HUES6 (cell line): ENCODE measurements around the gene GLTP.
"Not testable (repeated sequence)": the region's sequence is repeated elsewhere in the genome, so short reads cannot be mapped to it uniquely, and the experiment has no call there.

Source experiments
- H3K27ac ChIP-seq: 2 replicates; pipeline ENCODE4 v1.7.0; 2013; ENCODE audit warnings: low read depth, mild to moderate bottlenecking, low read length, inconsistent platforms
- H3K27me3 ChIP-seq: 2 replicates; pipeline ENCODE4 v1.6.1; 2013; ENCODE audit warnings: low read length; ENCODE audit not compliant: control insufficient read depth, insufficient read depth
- H3K36me3 ChIP-seq: 2 replicates; pipeline ENCODE4 v1.6.1; 2013; ENCODE audit warnings: low read length; ENCODE audit not compliant: control insufficient read depth, insufficient read depth
- H3K4me1 ChIP-seq: 2 replicates; pipeline ENCODE4 v1.6.1; 2013; ENCODE audit warnings: low read length; ENCODE audit not compliant: control insufficient read depth, insufficient read depth
- H3K4me3 ChIP-seq: 2 replicates; pipeline ENCODE4 v1.5.1; 2013; ENCODE audit warnings: low read depth, low read length
- H3K9ac ChIP-seq: one replicate; pipeline ENCODE4 v1.6.1; 2013; ENCODE audit warnings: mild to moderate bottlenecking, low read length
- H3K9me3 ChIP-seq: 2 replicates; pipeline ENCODE4 v1.6.1; 2013; ENCODE audit warnings: low read depth, low read length; ENCODE audit not compliant: control insufficient read depth, insufficient read depth

GLTP gene

GRCh38 chr12:109900752-109901580, 20.6 kb upstream of the GLTP start:
- H3K4me1 ChIP-seq, result peaks cover 19% of the 10 kb centered on the region
- peak overlapping the region; percentile 68 for H3K4me3 ChIP-seq
- no peaks in the 10 kb centered on the region for H3K9me3 ChIP-seq
- H3K27me3 ChIP-seq, result peaks cover 82% of the 10 kb centered on the region
- H3K27ac ChIP-seq, result peak overlapping the region; percentile 30; the same call in 1 of the 2 replicates
- H3K9ac ChIP-seq, result peak overlapping the region; percentile 76
- peaks cover 33% of the 10 kb centered on the region for H3K36me3 ChIP-seq

DNA sequence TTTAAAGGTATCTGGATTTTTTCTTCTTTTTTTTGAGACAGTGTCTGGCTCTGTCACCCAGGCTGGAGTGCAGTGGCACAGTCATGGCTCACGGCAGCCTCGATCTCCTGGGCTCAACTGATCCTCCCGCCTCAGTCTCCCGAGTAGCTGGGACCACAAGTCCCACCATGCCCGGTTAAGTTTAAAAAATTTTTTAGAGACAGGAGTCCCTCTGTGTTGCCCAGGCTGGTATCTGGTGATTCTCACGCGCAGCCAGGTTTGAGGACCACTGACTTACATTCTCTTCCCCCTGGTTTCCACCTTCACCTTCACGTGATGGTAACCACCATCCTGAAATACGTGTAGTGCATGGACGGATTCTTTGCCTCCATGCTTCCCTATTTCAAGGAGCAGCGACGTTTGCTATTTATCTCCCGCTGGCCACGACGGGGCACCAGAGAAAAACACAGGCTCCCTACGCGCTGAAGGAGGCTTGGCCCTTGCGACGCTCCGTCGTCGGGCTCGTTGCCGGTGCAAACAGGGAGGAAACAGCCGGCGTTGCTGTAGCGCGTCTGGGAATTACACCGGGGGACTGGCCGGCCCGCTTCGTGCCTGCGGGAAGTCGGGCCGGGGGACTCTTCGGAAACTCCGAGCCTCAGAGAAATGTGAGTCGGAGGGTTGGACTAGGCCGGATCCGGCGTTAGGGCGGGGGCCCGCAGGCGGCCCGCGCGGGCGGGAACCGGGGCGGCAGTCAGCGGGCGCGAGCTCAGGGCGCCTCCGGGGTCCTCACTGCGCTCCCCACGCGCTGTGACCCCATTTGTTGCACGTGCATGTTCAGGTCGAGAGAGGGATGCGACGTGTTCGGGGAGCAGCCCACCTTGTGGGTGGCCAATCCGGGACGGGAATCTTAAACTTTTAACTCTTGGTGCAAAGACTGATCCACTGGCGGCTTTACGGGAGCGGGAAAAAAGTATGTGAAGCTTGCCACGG, 19.7 kb upstream of the GLTP start, which contains the start of gene TCHP:
TSS of gene TCHP (plus strand) at position 492 of the 969 bp plus-strand sequence. CDS start 2,753 bp downstream, outside the sequence.
- no peaks in the 10 kb centered on the region for H3K9me3 ChIP-seq
- H3K4me3 ChIP-seq, result peak within 1 kb of the TSS; percentile 68
- peak within 1 kb of the TSS; percentile 76 for H3K9ac ChIP-seq
- peaks cover 25% of the 10 kb centered on the region for H3K4me1 ChIP-seq
- peaks cover 81% of the 10 kb centered on the region for H3K27me3 ChIP-seq
- peak within 1 kb of the TSS; percentile 55; the same call in 1 of the 2 replicates for H3K27ac ChIP-seq
- H3K36me3 ChIP-seq, result peaks cover 24% of the 10 kb centered on the region

- not testable (repeated sequence) for H3K9ac ChIP-seq, H3K4me3 ChIP-seq, H3K9me3 ChIP-seq, H3K27ac ChIP-seq
- Histone ChIP-seq H3K27me3 (peaks cover 74% of the 10 kb centered on the region), H3K36me3 (peaks cover 17% of the 10 kb centered on the region), H3K4me1 (peaks cover 27% of the 10 kb centered on the region)
Observed at GRCh38 chr12:109899345-109899744, 19.0 kb upstream of the GLTP start.

- Histone ChIP-seq H3K27me3 (peaks cover 59% of the 10 kb centered on the region), H3K4me3 (no peak overlapping the region), H3K9me3 (no peaks in the 10 kb centered on the region), H3K36me3 (no peaks in the 10 kb centered on the region), H3K4me1 (peaks cover 21% of the 10 kb centered on the region), H3K27ac (no peak overlapping the region), H3K9ac (no peak overlapping the region)
Observed at GRCh38 chr12:109897029-109897428, 16.7 kb upstream of the GLTP start.

- Histone ChIP-seq H3K4me3 (no peak overlapping the region), H3K27me3 (peaks cover 56% of the 10 kb centered on the region), H3K9ac (no peak overlapping the region), H3K27ac (no peak overlapping the region), H3K9me3 (no peaks in the 10 kb centered on the region), H3K4me1 (peaks cover 13% of the 10 kb centered on the region), H3K36me3 (no peaks in the 10 kb centered on the region)
Observed at GRCh38 chr12:109896188-109896587, 15.8 kb upstream of the GLTP start.

- no peaks in the 10 kb centered on the region for H3K36me3 ChIP-seq
- 0 out of 2 replicates have a peak, but pooled peaks cover 7% of the 10 kb centered on the region for H3K4me1 ChIP-seq
- no peaks in the 10 kb centered on the region for H3K9me3 ChIP-seq
- no peak overlapping the region for H3K9ac ChIP-seq
- no peak overlapping the region for H3K27ac ChIP-seq
- H3K4me3 ChIP-seq, result no peak overlapping the region
- H3K27me3 ChIP-seq, result peaks cover 54% of the 10 kb centered on the region
Observed at GRCh38 chr12:109894939-109895338, 14.6 kb upstream of the GLTP start.

DNA sequence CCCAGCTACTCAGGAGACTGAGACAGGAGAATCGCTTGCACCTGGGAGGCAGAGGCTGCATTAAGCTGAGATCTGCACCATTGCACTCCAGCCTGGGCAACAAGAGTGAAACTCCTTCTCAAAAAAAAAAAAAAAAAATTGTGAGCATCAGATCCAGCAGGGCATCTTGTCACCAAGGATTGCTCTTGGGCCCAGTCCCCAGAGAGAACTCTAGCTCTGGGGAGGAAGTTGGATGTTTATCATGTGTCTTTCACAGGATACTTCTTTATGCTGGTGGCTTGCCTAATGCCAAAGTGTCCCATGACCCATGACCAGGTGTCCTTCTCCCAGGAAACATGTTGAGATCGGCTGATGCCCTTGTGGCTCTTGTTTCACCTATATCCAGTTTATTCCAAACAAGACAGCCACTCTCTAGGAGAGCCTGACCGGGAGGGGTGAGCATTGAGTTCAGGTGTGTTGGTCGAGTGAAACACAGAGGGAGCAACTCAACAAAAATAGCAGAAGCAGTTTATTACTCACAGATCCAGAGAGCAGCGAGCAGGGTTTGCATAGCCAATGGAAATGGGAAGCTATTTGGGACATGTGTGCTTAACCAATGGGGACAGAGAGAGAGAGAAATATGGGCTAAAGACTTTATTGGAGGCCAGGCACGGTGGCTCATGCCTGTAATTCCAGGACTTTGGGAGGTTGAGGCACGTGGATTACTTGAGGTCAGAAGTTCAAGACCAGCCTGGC, 13.1 kb upstream of the GLTP start:
- H3K36me3 ChIP-seq, result no peaks in the 10 kb centered on the region
- H3K4me3 ChIP-seq, result no peak overlapping the region
- no peak overlapping the region for H3K9ac ChIP-seq
- H3K27me3 ChIP-seq, result peaks cover 39% of the 10 kb centered on the region
- H3K4me1 ChIP-seq, result peaks cover 13% of the 10 kb centered on the region; the same call in 1 of the 2 replicates
- no peak overlapping the region for H3K27ac ChIP-seq
- H3K9me3 ChIP-seq, result no peaks in the 10 kb centered on the region

DNA sequence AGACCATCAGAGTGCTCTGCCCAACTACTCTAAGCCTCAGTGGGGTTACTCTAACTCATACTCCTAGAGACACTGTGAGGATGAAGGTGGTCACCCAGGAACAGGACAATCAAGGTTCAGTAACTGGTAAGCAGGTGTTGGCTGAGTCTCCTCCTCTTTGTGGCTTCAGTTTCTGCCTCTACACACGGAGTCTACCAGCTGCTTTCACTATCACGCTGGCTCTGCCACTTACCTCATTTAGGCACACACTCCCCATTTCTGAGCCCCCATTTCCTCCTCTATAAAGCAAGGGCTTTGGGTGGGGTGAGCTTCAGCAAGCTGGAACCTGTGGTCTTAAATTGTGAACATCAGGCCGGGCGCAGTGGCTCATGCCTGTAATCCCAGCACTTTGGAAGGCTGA, 12.4 kb upstream of the GLTP start:
- Histone ChIP-seq H3K4me1 (peaks cover 13% of the 10 kb centered on the region; the same call in 1 of the 2 replicates), H3K27ac (no peak overlapping the region), H3K36me3 (no peaks in the 10 kb centered on the region), H3K9ac (no peak overlapping the region), H3K27me3 (peaks cover 33% of the 10 kb centered on the region), H3K4me3 (no peak overlapping the region), H3K9me3 (no peaks in the 10 kb centered on the region)

GRCh38 chr12:109892165-109892715, 11.9 kb upstream of the GLTP start:
- Histone ChIP-seq H3K4me3 (no peak overlapping the region), H3K36me3 (no peaks in the 10 kb centered on the region), H3K9me3 (no peaks in the 10 kb centered on the region), H3K27ac (no peak overlapping the region), H3K4me1 (peaks cover 13% of the 10 kb centered on the region; the same call in 1 of the 2 replicates), H3K27me3 (peaks cover 28% of the 10 kb centered on the region; the same call in 1 of the 2 replicates), H3K9ac (no peak overlapping the region)

DNA sequence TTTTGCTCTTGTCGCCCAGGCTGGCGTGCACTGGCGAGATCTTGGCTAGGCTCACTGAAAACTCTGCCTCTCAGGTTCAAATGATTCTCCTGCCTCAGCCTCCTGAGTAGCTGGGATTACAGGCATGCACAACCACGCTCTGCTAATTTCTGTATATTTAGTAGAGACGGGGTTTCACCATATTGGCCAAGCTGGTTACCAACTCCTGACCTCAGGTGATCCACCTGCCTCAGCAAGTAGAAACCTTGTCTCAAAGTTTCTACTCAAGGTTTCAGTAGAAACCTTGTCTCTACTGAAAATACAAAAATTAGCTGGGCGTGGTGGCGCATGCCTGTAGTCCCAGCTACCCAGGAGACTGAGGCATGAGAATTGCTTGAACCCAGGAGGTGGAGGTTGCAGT, 11.4 kb upstream of the GLTP start:
- not testable (repeated sequence) for H3K4me3 ChIP-seq, H3K9me3 ChIP-seq, H3K27ac ChIP-seq, H3K36me3 ChIP-seq, H3K9ac ChIP-seq
- H3K27me3 ChIP-seq, result peaks cover 23% of the 10 kb centered on the region; the same call in 1 of the 2 replicates
- peaks cover 13% of the 10 kb centered on the region; the same call in 1 of the 2 replicates for H3K4me1 ChIP-seq
